Suprapubic skin (tissue), 2 donors: ENCODE results near the gene SGPL1.

Experiments
- EP300 ChIP-seq: sonication (generic); formaldehyde crosslinking; IDR thresholded peaks from one replicate; pipeline ENCODE4 v1.6.1; 2017; ENCODE audit warnings: antibody characterized with exemption
- POLR2A ChIP-seq, 2 donors: fragments of 450-650 bp; IDR thresholded peaks; one replicate each; pipeline ENCODE4 v1.6.1; 2017; ENCODE audit warnings: antibody characterized with exemption in 2 of 2, mild to moderate bottlenecking in 2 of 2, moderate library complexity in 2 of 2

DNA sequence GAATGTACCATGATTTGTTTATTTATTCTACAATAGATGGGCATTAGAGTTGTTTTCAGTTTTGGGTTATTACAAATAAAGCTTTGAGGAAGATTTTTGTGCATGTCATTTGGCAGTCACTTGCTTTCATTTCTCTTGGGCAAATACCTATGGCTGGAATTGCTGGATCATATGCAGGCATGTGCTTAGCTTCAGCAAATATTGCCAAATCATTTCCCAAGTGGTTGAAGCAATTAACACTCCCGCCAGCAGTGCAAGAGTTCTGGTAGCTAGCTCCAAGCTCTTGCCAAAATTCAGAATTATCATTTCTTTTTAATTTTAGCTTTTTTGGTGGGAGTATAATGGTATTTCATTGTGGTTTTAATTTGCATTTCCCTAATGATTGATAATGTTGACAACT is 105.5 kb downstream of the SGPL1 start:
- no peak for TF ChIP-seq EP300
- no peak for TF ChIP-seq POLR2A (IDR thresholded peaks at IDR 0.05)
